ENCODE data around the gene KCNIP1.

- TF ChIP-seq, protein P1, sequence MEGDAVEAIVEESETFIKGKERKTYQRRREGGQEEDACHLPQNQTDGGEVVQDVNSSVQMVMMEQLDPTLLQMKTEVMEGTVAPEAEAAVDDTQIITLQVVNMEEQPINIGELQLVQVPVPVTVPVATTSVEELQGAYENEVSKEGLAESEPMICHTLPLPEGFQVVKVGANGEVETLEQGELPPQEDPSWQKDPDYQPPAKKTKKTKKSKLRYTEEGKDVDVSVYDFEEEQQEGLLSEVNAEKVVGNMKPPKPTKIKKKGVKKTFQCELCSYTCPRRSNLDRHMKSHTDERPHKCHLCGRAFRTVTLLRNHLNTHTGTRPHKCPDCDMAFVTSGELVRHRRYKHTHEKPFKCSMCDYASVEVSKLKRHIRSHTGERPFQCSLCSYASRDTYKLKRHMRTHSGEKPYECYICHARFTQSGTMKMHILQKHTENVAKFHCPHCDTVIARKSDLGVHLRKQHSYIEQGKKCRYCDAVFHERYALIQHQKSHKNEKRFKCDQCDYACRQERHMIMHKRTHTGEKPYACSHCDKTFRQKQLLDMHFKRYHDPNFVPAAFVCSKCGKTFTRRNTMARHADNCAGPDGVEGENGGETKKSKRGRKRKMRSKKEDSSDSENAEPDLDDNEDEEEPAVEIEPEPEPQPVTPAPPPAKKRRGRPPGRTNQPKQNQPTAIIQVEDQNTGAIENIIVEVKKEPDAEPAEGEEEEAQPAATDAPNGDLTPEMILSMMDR (IDR thresholded peaks at IDR 0.05), result no peak
- TF ChIP-seq POLR2AphosphoS5 (IDR thresholded peaks at IDR 0.05; ENCODE audit: insufficient read depth in 1 of 2, low read depth in 1 of 2), result no peak
- TF ChIP-seq POLR2A (IDR thresholded peaks at IDR 0.05), result no peak
Observed at GRCh38 chr5:170484847-170485615, 18.8 kb upstream of the KCNIP1 start.
